ENCODE data around the gene VTN.

The VTN gene

DNA sequence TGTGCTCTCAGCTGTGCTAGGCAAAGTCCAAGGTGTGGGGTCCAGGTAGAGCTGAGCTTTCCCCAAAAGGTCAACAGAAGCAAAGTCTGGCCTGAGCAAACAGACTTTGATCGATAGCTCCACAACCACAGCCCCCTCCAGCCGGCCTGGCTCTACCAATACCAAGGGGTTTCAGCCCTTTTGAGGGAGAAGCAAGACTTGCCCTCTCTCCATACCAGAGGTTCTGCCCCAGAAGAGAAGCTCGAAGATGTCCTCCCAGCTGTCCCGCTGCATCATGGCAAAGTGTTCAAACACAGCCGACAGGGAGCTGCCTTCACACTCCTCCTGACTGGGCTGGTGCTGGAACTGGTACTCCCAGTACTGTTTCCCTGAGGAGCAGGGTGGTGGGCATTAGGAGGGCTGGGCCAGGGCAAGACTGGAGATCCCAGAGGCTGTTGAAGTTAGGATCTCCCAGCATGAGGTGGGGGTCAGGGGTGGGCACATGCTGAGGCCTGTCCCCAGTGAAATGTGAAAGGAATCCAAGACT lies 1.7 kb downstream of the VTN start:
- DNase-seq, result no peak

DNA sequence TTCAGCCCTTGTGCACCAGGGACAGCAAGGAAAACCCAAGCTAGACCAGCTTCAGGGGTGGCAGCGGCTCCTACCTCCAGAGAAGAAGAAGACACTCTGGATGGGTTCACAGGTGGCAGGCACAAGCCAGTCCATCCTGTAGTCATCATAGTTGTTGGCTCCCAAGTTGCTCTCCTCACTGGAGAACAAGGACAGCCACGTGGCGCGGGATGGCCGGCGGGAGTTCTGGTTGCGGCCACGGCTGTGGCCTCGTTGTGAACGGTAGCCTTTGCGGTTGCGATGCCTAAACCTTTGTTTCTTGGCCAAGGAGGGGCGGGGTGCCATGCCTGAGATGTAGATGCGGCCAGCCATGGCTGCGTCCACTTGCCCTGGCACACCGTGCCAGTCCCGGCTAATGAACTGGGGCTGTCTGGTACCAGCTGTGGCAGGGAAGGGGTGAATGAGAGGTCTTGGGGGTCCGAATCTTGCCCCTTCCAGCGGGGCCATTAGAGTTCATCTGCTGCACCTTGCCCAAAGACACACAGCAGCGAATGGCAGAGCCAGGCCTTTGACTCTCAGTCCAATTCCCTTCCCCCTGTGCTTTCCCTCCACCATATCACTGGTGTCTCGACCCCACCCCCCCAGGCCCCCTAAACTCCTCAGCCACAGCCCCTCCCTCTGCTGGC lies 2.3 kb downstream of the VTN start:
- DNase-seq, result no peak

DNA sequence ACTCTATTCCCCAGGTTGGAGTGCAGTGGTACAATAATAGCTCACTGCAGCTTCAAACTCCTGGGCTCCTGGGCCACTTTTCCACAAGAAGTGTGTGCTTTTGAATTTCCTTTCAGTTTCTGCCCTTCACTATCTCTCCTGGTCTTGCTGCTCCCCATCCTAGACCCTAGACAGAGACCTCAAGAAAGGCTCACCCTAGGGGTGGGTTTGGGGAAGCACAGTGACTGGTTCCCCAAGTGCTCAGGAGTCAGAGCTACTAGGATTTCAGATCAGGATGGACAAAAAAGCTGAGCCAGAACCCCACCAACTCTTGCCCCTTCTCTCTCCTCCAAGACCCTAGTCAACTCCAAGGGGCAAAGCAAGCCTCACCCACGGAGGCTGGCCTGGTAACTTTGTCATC lies 3.5 kb downstream of the VTN start:
- DNase-seq, result no peak

DNA sequence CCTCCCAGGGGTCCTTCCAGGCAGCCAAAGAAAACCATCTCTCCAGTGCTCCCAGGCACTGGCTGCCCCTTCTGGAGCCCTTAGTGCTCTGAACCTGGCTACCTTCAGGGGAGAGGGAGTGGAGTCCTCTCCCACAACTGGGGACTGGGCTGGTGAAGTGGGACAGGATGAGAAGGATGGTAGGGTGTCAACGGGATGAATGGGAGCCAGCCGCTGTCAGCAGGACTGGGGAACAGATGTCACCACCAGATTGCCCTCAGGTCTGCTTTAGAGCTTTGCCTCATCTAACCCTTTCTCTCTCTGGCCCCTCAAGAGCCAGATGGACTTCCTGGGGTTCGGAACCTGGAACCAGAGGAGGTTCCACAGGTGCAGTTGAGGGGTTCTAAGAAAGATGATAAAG lies 4.6 kb downstream of the VTN start:
- no peak for DNase-seq

DNA sequence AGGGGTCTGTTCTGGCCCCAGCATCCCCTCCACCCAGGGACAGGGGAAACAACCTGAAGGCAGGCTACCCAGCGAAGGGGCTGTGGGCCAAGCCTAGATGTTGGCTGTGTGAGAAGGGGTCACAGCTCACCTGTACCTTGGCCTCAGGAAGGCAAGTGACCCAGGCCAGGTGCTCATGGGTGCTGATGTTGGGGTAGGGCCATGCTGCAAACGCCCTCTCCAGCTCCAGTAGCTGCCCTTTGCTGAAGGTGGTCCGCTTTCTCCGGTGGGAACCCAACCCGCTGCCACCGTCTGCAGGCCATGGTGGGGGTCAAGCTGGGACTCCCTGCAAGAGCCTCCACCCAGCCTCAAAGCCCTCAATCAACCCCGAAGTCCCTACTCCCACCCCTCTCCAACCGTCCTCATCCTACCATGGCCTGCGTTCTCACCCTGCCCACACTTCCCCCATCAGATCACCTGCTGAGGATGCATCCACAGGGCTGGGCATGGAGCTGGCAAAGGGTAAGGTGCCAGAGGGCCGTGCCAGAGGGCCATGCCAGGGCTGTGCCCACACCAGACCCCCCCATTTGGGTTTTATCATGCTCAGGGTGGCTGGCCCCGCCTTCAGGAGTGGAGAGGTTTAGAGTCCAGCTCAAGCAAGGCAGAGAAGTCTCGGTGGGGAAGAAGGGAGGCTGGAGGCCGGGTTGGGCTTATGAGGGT lies 5.3 kb downstream of the VTN start, which contains the start of gene SEBOX:
SEBOX (minus strand) TSS at position 535 of the 699 bp plus-strand sequence; CDS start at position 487, 48 bp downstream.
- no peak for DNase-seq

DNA sequence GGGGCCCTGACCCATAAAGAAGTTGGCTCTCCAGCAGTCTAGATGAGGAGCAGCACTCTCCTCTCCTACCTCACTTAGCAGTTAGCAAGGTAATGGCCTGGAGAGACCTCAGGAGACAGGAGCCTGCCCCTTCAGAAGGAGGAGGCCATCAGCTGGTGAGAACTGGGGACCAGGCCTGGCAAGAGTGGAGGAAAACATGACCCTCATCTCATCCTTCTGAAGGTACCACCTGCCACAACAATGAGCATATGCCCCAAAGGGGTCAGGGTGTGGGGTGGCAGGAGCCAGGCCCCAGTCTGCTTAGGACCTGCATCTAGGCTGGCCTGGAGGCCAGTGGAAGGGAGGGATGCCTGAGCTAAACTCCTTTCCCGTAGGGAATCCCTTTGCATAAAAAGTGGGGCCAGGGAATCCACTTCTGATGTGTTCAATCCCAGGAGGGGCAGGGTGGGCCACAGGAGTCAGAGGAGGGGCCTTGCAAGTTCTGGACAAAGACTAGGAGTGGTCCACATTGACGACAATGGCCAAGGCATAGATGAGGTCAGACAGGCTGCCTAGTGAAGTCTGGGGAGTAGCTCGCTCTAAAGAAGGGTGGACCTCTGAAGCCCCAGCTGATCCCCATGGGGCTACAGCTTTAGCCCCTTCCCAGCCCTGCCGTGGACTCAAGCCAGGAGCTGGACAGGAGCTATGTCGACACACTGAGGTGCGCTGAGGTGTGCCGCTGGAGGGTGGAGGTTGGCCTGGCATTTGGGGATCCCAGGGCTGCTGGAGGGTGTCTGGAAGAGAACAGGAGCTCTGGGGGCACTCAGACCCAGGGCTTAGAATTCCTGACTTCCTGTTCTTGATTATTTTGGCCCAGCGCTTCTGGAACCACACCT lies 6.1 kb downstream of the VTN start:
- DNase-seq, result no peak

DNA sequence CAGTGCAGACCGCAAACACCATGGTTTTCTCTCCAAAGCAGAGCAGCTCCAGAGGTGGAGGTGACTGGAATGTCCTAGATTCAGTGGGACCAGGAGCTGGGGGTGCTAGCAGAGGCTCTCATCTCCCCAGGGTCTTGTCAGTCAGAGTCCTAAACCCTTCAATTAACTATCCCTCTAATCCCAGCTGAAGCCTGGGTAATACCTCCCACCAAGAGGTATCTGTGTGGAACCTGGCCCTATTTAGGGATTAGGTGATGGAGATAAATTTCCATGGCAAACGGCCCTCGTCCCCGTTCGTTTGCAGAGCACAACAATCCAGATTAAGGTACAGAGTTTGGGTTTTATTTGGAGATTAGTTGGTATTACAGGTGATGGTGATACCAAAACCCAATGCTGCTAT lies 6.9 kb downstream of the VTN start:
- no peak for DNase-seq

DNA sequence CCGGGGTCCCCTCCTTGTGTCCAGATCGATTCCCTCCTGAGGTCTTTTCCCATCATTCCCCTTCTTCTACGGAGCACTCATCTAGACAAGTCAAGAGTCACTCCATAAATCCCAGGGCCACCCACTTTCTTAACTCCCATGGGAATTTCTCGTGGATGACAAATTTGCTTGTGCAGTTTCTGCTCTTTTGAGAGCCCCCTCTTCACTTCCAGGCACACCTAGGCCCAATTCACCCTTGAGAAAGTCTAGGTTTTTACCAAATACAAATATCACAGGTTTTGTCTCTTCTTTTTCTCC lies 12.3 kb downstream of the VTN start:
- no peak for DNase-seq

DNA sequence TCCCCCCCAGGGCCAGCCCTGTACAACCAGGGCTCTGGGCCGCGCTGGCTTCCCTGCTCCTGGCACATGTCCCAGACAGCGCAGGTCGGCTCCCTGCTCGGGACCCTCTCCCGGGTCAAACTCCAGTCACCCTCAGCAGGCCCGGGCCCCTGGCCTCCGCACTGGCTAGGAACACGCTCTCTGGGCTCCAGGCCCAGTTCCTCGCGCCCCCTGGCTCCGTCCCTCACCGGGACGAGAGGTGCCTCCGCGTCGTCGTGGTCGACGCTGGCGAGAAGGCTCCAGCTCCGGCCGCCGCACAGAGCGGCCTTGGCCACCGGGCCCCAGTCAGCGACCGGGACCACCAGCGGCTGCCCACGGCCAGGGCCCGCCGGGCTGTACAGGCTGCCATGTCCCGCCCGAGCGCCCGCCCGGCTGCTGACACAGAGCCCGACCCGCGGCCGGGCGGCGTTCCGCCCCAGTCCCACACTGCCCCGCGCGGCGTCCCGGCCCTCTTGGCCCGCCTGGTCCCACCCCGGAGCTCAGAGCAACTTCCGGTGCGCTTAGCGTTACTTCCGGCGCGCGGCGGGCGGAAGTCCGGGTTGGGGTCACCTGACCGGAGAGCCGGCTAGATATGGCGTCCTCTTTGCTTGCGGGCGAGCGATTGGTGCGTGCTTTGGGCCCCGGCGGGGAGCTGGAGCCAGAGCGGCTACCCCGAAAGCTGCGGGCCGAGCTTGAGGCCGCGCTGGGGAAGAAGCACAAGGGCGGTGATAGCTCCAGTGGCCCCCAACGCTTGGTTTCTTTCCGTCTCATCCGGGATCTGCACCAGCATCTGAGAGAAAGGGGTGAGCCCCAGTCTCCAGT lies 12.8 kb downstream of the VTN start, which contains the start of gene POLDIP2:
POLDIP2 (minus strand) TSS at position 467 of the 840 bp plus-strand sequence; CDS start at position 388, 79 bp downstream.
- peak; percentile 98 for DNase-seq

DNA sequence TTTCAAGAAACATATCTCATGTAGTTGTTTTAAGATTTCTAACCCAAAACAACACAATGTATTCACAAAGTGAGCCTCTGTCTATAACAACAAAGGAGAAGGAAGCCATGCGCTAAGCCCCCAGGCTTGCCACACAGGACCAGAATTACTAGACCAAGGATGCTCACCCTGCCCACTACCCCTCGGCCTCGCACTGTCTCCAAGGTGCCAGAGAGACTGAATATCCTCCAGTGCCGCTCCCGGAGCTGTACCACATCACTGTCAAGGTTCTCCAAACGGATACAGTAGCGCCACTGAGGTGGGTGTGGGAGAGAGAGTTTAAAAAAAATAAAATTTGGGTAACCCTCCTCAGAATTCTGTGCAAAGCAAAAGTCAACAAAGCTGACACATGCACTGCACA lies 19.8 kb downstream of the VTN start:
- no peak for DNase-seq

DNA sequence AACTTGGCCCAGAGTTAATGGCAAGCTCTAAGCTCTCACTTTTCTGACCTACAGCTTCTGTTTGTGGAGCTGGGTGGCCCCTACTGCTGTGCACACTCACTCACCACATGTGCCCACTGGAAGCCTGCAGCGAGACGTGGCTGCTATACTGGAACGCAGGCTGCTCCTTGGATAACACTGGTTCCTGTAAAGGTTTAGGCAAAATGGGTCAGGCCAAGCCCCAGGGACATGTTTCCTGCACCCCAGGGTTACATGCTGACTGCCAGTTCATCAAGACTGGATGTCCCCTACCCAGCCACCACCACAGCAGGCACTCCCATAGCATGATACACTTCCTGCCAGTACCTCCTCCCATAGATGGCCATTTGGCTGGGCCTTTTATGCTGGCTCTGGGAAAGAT lies 21.1 kb downstream of the VTN start:
- no peak for DNase-seq

DNA sequence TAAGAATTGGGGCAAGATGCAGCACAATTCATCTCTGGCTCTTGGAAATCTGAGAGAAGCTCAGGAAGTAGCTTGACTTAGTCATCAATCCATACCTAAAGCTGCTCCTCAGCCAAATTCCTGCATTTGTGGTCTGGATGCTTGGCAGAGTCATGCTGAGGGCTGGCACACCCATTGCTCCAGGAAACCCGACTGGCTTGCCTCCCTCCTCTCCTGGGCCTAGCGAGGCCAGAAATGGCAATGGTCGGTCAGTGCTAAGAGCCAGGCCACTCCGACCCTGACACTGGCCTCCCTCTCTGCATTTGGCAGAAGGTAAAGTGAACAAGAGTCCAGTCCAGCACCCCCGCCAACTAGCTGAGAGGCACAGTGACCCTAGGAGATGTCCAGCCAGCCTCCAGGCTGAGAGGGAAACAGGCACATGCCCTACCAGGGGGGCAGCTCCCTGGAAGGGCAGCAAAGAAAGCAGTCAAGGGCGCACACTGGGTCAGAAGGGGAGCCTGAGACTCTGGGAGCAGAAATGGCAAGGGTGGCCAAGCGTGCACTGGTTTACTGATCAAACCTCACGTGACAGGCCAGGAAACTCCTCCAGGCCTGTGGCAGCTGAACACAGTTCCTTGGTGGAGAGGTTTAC lies 22.7 kb downstream of the VTN start:
- DNase-seq, result no peak

DNA sequence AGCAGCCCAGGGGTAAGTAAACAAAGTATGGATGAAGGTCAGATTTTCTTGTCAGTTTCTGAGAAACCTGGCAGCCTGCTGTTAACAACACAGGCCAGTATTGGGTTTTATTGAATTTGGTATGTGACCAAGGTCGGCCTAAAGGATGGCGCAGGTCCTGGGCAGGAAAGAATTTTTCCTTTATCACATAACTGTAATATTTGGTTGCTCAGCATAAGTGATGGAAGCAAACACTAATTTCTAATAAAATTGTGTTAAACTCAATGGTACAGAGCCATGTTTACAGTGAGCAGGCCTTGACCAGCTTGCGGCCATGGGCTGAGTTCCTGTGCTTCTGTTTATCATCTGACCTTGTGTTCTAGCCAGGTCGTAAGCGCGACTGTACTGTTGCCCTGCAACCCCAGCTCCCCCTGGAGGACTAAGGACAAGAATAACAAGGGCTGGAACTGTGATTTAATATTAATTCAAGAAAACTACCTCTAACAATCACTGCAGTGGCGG lies 23.3 kb downstream of the VTN start:
- DNase-seq, result no peak

DNA sequence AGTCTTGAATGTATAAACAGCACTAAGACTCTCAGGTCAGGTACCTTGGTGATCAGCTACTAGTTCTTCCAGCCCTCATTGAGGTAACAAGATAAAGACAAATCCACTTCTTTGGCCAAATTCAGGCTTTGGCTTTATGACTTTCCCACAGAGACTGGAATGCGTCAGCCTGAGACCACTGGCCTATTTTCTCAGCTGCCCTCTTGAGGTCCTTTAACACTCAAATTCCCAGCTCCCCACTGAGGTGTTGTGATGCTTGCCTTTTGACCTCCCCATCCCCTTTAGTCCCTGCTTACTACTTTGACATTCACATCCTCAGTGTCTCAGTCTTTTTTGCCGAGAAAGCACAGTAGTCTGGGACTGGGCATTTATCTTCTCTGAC lies 23.9 kb downstream of the VTN start:
- DNase-seq, result no peak

DNA sequence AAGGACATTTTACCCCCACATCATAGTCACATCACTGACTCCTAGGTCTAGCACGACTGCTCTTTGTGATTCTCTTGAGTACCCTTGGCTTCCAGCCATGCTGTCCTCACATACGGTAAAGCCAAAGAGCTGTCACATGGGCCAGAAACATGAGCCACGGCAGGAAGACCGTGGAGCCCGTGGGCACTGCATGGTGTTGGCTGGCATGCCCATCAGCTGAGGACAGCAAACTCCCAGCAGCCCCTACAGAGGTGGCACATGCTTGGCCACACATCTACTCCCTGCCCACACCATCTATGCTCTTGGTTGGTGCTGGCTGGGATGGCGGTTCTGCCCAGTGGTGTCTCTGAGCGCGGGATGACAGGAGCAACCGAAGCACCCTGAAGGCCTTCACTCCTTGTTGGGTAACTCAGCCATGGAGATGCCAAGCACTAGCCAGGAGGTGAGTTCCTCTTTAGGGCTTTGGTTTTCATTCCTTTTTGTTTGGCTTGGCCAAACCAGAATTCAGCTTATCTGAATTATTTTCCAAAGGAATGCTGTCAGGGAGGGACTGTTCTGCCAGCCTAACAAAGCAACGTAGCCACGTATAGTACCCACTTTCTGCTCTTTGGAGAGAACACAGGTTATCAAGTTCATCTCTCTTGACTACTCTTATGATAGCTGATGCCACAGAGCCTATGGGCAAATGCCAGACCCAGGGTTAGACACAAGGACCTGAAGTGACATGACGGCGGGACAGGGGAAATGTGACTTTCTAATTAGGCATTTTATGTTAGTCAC lies 24.5 kb downstream of the VTN start:
- no peak for DNase-seq

DNA sequence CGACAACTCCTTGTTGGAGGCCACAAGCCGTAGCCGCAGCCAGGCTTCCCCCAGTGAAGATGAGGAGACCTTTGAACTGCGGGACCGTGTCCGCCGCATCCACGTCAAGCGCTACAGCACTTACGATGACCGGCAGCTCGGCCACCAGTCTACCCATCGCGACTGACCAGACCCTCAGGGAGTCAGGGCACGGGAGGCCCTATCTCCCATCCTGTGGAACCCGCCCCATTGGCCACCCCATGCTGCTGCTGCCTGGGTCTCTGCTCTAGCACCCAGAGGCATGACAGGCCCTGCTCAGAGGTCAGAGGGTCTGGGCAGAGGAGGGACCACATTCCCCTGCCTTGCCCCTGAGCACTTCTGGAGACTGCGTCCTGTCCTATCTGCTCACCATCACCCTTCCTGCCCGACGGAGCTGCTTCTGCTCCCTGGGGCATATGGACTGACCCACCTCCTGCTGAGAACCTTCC lies 25.6 kb downstream of the VTN start:
- DNase-seq, result no peak

DNA sequence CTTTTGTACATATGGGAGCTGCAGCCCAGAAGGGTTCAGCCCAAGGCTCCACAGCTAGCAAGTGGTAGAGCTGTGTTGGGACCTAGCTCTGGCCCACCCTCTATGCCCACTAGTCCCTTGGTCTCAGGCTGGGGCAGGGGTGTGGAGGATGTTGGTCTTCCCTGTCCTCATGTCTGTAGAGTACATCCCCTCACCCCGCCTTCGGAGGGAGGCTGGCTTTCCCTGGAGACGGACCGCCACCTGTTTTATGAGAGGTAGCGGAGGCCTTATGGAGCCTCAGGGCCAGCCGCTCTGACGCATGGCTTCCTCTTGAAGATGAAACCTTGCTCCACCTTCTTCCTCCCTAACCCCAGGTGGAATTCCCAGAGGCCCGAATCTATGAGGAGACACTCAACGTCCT lies 26.1 kb downstream of the VTN start:
- DNase-seq, result no peak

DNA sequence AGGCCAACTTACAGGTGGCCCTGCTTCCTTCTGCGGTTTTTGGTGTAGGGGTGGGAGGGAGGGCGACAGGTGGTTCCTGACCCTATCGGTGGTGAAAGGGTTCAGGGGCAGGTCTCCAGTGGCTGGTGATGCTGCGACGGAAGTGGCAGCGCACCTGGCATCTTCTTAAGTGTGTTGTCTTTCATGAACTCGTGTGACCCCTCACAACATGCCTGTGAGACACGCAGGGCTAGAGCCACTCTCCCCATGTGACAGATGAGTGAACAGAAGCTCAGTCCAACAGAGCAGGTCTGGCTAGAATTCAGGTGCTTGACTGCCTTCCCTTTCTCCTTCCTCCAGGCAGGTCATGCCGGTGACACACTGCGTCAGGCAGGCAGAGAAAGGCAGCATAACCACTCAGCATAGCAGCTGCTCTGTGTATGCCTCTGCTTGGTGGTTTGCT lies 26.6 kb downstream of the VTN start:
- no peak for DNase-seq

DNA sequence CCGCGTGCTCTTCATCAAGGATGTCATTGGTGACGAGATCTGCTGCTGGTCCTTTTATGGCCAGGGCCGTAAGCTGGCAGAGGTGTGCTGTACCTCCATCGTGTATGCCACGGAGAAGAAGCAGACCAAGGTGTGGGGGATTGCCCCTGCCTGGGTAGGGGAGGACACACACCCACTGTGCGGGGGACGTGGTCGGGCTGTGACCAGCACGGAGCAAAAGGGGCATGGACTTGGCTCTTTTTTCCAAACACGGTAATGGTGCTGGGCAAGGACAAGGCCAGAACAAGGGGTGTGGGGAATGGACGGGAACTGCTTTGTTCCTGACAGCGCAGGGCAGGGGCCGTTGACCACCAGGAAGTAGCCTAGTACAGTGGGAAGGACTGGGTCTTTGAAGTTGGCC lies 27.8 kb downstream of the VTN start:
- DNase-seq, result no peak

DNA sequence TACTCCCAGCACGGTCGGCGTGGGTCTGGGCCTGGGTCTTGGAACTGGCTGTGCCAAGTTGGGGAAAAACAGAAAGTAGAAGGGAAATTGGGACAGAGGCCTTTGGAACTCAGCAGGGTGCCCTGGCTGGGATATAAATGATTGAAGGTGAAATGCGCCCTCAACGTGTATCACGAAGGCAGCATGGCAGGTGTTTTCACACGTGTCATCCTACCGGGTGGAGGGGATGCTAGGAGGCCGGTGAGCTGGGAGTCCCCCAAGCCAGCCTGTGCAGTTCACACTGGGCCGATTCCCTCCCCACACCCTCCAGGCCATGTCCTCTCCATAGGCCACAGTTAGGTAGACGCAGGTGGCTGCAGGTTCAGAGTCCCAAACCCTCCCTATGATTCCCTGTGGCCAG lies 28.6 kb downstream of the VTN start:
- no peak for DNase-seq

DNA sequence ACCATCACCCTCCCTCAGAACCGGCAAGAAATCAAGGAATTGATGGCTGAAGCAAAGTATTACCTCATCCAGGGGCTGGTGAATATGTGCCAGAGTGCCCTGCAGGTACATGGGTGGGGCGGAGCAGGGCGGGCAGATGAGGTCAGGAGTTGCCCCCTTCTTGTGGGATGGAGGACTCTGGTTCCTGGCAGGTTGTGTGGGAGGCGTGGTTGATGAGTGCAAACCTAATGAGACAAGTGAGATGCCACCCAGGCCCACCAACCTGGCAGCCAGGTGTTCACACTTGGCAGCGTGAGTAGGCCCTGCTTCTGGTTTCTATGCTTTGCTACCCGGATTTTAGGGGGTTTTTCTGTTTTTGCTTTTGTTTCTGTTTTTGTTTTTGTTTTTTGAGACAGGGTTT lies 29.7 kb downstream of the VTN start:
- DNase-seq, result no peak
